ENCODE data around the gene BRWD1. TPM values are rescaled to one million over a fixed set of nuclear protein-coding genes. Genes with fewer than 3 reads are reported as not detected.
"Not testable (repeated sequence)": the region's sequence is repeated elsewhere in the genome, so short reads cannot be mapped to it uniquely, and the experiment has no call there.

BRWD1 gene
- total RNA-seq, 2 donors from 2014 or later: 43.2 to 83.8 TPM

- H3K27me3 ChIP-seq (replicated peaks; ENCODE audit: insufficient read depth): no peaks in the 10 kb centered on the region
- H3K36me3 ChIP-seq: no peaks in the 10 kb centered on the region
- H3K9me3 ChIP-seq: no peaks in the 10 kb centered on the region
- no peak for DNase-seq (ENCODE audit: low spot score)
- WGBS: 81% methylated on average over 3 of the region's 3 CpGs
- intact Hi-C loops (cut with DNase I): no loop called here
- peaks cover 6% of the 10 kb centered on the region for H3K4me1 ChIP-seq (replicated peaks)
- no peak overlapping the region for H3K27ac ChIP-seq
- no peak for TF ChIP-seq POLR2AphosphoS5 (IDR thresholded peaks at IDR 0.05)
- TF ChIP-seq CTCF (IDR thresholded peaks at IDR 0.05): no peak
- TF ChIP-seq POLR2A (IDR thresholded peaks at IDR 0.05): no peak
- no peak overlapping the region for H3K4me3 ChIP-seq
Observed at GRCh38 chr21:39141502-39141901, 171.9 kb downstream of the BRWD1 start.

DNA sequence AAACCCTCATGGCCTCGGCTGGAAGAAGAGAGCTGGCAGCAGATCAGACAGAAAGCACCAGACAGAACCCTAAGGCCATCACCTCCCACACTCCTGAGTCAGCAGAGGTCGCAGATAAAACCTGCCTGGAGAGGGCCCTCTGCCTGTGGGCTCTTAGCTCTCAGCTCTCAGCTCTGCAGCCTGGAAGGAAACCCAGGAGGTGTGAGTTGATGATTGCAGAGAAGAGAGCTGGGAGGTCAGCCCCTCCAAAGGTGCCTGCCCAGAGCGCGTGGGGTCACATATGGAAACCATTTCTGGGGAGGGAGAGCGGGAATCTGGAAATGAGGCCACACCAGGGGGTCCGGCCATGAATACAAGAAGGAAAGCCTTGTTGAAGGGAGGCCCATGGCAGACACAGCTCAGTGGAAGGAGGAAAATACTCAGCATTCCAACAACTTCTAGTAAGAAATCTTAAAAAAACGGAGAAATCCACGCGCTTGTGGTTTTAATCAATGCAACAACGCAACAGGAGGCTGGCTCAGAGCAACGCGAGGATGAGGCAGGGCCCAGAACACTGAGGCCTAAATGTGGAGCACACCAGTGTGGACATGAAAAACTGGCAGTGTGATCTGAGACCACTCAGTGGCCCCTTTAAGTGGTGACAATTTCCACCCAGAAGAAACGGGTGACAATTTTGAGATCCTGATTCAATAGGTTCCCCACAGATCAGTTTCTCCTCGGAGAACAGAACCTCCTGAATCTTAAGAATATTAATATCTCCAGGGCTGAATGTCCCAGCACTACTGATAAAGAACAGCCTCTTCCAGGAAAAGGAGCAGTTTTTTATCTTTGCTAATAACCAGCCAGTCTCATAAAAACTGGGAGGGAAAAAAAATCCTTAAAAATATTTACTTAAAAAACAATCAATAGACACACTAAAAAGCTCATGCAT, 175.9 kb downstream of the BRWD1 start:
- Histone ChIP-seq H3K4me1 (replicated peaks) (peaks cover 6% of the 10 kb centered on the region), H3K27ac (peak overlapping the region in 1 of 2 donors; percentile 40), H3K4me3 (no peak overlapping the region), H3K36me3 (no peaks in the 10 kb centered on the region), H3K27me3 (replicated peaks; ENCODE audit: insufficient read depth) (no peaks in the 10 kb centered on the region), H3K9me3 (no peaks in the 10 kb centered on the region)
- intact Hi-C loops (cut with DNase I): loop anchor here (5.0 kb wide), 1 partner anchor 630 kb away; no protein-coding TSS in a partner anchor
- 77% methylated on average over 14 of the region's 14 CpGs for WGBS
- DNase-seq (ENCODE audit: low spot score): no peak
- TF ChIP-seq CTCF (IDR thresholded peaks at IDR 0.05): no peak
- no peak for TF ChIP-seq POLR2AphosphoS5 (IDR thresholded peaks at IDR 0.05)
- TF ChIP-seq POLR2A (IDR thresholded peaks at IDR 0.05): no peak

DNA sequence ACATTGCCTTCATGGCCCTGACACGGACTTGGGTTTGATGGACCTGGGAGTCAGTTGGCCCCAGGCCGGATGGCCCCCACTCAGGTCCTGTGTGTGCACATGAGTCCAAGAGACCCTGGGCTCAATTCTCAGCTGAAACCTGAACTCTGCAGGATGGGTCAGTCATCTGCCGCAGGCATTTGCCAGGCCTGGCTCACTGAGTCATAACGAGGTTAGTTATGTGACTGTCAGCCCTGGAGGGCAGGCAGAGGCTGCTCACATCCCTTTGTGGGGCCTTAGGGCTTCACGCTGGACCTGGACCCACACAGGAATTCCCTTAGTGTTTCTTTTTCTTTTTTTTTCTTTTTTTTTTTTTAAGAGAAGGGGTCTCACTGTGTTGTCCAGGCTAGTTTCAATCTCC, 176.7 kb downstream of the BRWD1 start:
- WGBS: 93% methylated on average over 5 of the region's 5 CpGs
- Histone ChIP-seq H3K27ac (no peak overlapping the region), H3K4me1 (replicated peaks) (peaks cover 6% of the 10 kb centered on the region), H3K4me3 (no peak overlapping the region), H3K27me3 (replicated peaks; ENCODE audit: insufficient read depth) (no peaks in the 10 kb centered on the region), H3K36me3 (no peaks in the 10 kb centered on the region), H3K9me3 (no peaks in the 10 kb centered on the region)
- no peak for DNase-seq (ENCODE audit: low spot score)
- no peak for TF ChIP-seq CTCF (IDR thresholded peaks at IDR 0.05)
- intact Hi-C loops (cut with DNase I): loop anchor here (5.0 kb wide), 1 partner anchor 629 kb away; no protein-coding TSS in a partner anchor

- H3K27me3 ChIP-seq (replicated peaks; ENCODE audit: insufficient read depth); H3K27ac ChIP-seq; H3K4me1 ChIP-seq (replicated peaks); H3K36me3 ChIP-seq; H3K9me3 ChIP-seq; H3K4me3 ChIP-seq: not testable (repeated sequence)
- DNase-seq (ENCODE audit: low spot score): peak; percentile 53
- TF ChIP-seq CTCF (IDR thresholded peaks at IDR 0.05): peak in 3 of 4 experiments; percentile 23 to 41 (median 39)
- intact Hi-C loops (cut with DNase I): loop anchor here (5.0 kb wide), 1 partner anchor 629 kb away; no protein-coding TSS in a partner anchor
- WGBS: 49% methylated on average over 8 of the region's 8 CpGs
Observed at GRCh38 chr21:39136138-39136537, 177.3 kb downstream of the BRWD1 start.
